Mesodermal cell (in vitro differentiated cells): Measurements from ENCODE around the gene NDUFA1. TPM values are rescaled to one million over a fixed set of nuclear protein-coding genes. Genes with fewer than 3 reads are reported as not detected.
"Not testable (repeated sequence)": the region's sequence is repeated elsewhere in the genome, so short reads cannot be mapped to it uniquely, and the experiment has no call there.

Source experiments
- H3K27ac ChIP-seq: 2 replicates; pipeline ENCODE4 v1.7.0; 2013; ENCODE audit warnings: mild to moderate bottlenecking, low read depth, low read length, moderate library complexity; ENCODE audit not compliant: severe bottlenecking
- H3K36me3 ChIP-seq: 2 replicates; pipeline ENCODE4 v1.7.1; 2013; ENCODE audit warnings: mild to moderate bottlenecking, low read length, moderate library complexity; ENCODE audit not compliant: control insufficient read depth, insufficient read depth
- H3K4me1 ChIP-seq: one replicate; pipeline ENCODE4 v1.7.1; 2013; ENCODE audit warnings: mild to moderate bottlenecking, low read length; ENCODE audit not compliant: insufficient read depth, control insufficient read depth, poor library complexity, severe bottlenecking
- H3K4me3 ChIP-seq: 2 replicates; pipeline ENCODE4 v1.7.0; 2013; ENCODE audit warnings: low read length, control low read depth, mild to moderate bottlenecking; ENCODE audit not compliant: insufficient read depth, poor library complexity, severe bottlenecking; ENCODE audit errors: extremely low read depth
- H3K9me3 ChIP-seq: 2 replicates; pipeline ENCODE4 v1.7.1; 2013; ENCODE audit warnings: mild to moderate bottlenecking, low read length, moderate library complexity; ENCODE audit not compliant: control insufficient read depth
- WGBS, 2 experiments: methylation state at CpG; one replicate each; pipeline ENCODE4 v1.1.5; 2013; ENCODE audit warnings: missing lambda C conversion rate in 2 of 2; ENCODE audit not compliant: insufficient coverage in 2 of 2; 5-methylcytosine and 5-hydroxymethylcytosine counted together
- polyA plus RNA-seq, 2 experiments: library from polyadenylated mRNA; stranded (reverse); fragments of 50-300 nt; gene quantifications; one replicate each; pipeline ENCODE4 v1.2.3, GENCODE V29; 2013

Gene NDUFA1
- polyA plus RNA-seq (2013, experiment 1 of 2), result 102 TPM
- 103 TPM for polyA plus RNA-seq (2013, experiment 2 of 2)

GRCh38 chrX:119871599-119872395, at the start of gene NDUFA1, which contains the start of gene RNF113A:
TSS of gene NDUFA1 (plus strand) at chrX:119871832. CDS start at chrX:119871912, 80 bp downstream.
TSS of gene RNF113A (minus strand) at chrX:119871733. CDS start at chrX:119871613, 120 bp downstream.
- H3K4me3 ChIP-seq, result peak within 1 kb of the TSS; percentile 58
- no peaks in the 10 kb centered on the region for H3K9me3 ChIP-seq
- WGBS, 2 experiments, result 0% methylated on average over 12 to 24 of the region's 62 CpGs
- no peaks in the 10 kb centered on the region for H3K36me3 ChIP-seq
- H3K4me1 ChIP-seq, result no peaks in the 10 kb centered on the region
- peak within 1 kb of the TSS; percentile 93 for H3K27ac ChIP-seq

GRCh38 chrX:119824221-119824620, 47.4 kb upstream of the NDUFA1 start:
- not testable (repeated sequence) for H3K4me1 ChIP-seq, H3K27ac ChIP-seq, H3K9me3 ChIP-seq, H3K4me3 ChIP-seq, H3K36me3 ChIP-seq
- no CpG with 5 or more reads among the region's 5 CpGs for WGBS, 2 experiments

GRCh38 chrX:119826399-119826959, 45.2 kb upstream of the NDUFA1 start:
- no peak overlapping the region for H3K27ac ChIP-seq
- H3K36me3 ChIP-seq, result peaks cover 15% of the 10 kb centered on the region
- no peak overlapping the region for H3K4me3 ChIP-seq
- 57% methylated on average over 1 of the region's 7 CpGs; no CpG with 5 or more reads in 1 of the 2 experiments for WGBS, 2 experiments
- H3K4me1 ChIP-seq, result no peaks in the 10 kb centered on the region
- no peaks in the 10 kb centered on the region for H3K9me3 ChIP-seq

GRCh38 chrX:119828446-119828845, 43.2 kb upstream of the NDUFA1 start:
- Histone ChIP-seq H3K4me1 (no peaks in the 10 kb centered on the region), H3K4me3 (no peak overlapping the region), H3K36me3 (peaks cover 30% of the 10 kb centered on the region), H3K27ac (no peak overlapping the region), H3K9me3 (no peaks in the 10 kb centered on the region)
- 100% methylated on average over 1 of the region's 5 CpGs; no CpG with 5 or more reads in 1 of the 2 experiments for WGBS, 2 experiments

GRCh38 chrX:119833905-119834304, 37.7 kb upstream of the NDUFA1 start:
- WGBS, 2 experiments, result 80% methylated on average over 1 of the region's 3 CpGs; no CpG with 5 or more reads in 1 of the 2 experiments
- H3K4me1 ChIP-seq, result no peaks in the 10 kb centered on the region

GRCh38 chrX:119852382-119853353, 19.0 kb upstream of the NDUFA1 start, which contains the start of gene UPF3B:
TSS of gene UPF3B (minus strand) at chrX:119852963. CDS start at chrX:119852928, 35 bp downstream.
- no peaks in the 10 kb centered on the region for H3K4me1 ChIP-seq
- peaks cover 22% of the 10 kb centered on the region for H3K36me3 ChIP-seq
- H3K27ac ChIP-seq, result peak within 1 kb of the TSS; percentile 72
- peak within 1 kb of the TSS; percentile 65 for H3K4me3 ChIP-seq
- H3K9me3 ChIP-seq, result no peaks in the 10 kb centered on the region
- WGBS, 2 experiments, result 0 to 1% methylated on average over 8 to 16 of the region's 54 CpGs

More at GRCh38 chrX:119833905-119834304, 37.7 kb upstream of the NDUFA1 start:
- Histone ChIP-seq H3K4me3 (no peak overlapping the region), H3K9me3 (no peaks in the 10 kb centered on the region), H3K36me3 (peaks cover 64% of the 10 kb centered on the region), H3K27ac (no peak overlapping the region)

GRCh38 chrX:119853444-119853843, 18.2 kb upstream of the NDUFA1 start:
- Histone ChIP-seq H3K36me3 (peaks cover 22% of the 10 kb centered on the region), H3K4me3 (peak overlapping the region; percentile 24), H3K27ac (no peak overlapping the region), H3K4me1 (no peaks in the 10 kb centered on the region), H3K9me3 (no peaks in the 10 kb centered on the region)
- no CpG with 5 or more reads among the region's 10 CpGs for WGBS, 2 experiments

- Histone ChIP-seq H3K36me3 (no peaks in the 10 kb centered on the region), H3K4me3 (peak overlapping the region; percentile 58), H3K27ac (peak overlapping the region; percentile 93), H3K9me3 (no peaks in the 10 kb centered on the region), H3K4me1 (no peaks in the 10 kb centered on the region)
- 2% methylated on average over 20 to 23 of the region's 25 CpGs for WGBS, 2 experiments
Observed at GRCh38 chrX:119870626-119871131, 953 bp upstream of the NDUFA1 start.

GRCh38 chrX:119871245-119871598, 410 bp upstream of the NDUFA1 start:
- H3K27ac ChIP-seq, result peak overlapping the region; percentile 93
- H3K4me3 ChIP-seq, result peak overlapping the region; percentile 58
- H3K4me1 ChIP-seq, result no peaks in the 10 kb centered on the region
- no peaks in the 10 kb centered on the region for H3K9me3 ChIP-seq
- WGBS, 2 experiments, result 0% methylated on average over 1 to 20 of the region's 26 CpGs
- H3K36me3 ChIP-seq, result no peaks in the 10 kb centered on the region

- WGBS, 2 experiments, result 100% methylated on average over 1 of the region's 2 CpGs; no CpG with 5 or more reads in 1 of the 2 experiments
- Histone ChIP-seq H3K27ac (no peak overlapping the region), H3K4me1 (no peaks in the 10 kb centered on the region), H3K36me3 (peaks cover 10% of the 10 kb centered on the region), H3K9me3 (no peaks in the 10 kb centered on the region), H3K4me3 (no peak overlapping the region)
Observed at GRCh38 chrX:119878740-119879139, 7.1 kb downstream of the NDUFA1 start.
